ENCODE data around the gene RAPGEFL1.
"Not testable (repeated sequence)": the region's sequence is repeated elsewhere in the genome, so short reads cannot be mapped to it uniquely, and the experiment has no call there.

The RAPGEFL1 gene

DNA sequence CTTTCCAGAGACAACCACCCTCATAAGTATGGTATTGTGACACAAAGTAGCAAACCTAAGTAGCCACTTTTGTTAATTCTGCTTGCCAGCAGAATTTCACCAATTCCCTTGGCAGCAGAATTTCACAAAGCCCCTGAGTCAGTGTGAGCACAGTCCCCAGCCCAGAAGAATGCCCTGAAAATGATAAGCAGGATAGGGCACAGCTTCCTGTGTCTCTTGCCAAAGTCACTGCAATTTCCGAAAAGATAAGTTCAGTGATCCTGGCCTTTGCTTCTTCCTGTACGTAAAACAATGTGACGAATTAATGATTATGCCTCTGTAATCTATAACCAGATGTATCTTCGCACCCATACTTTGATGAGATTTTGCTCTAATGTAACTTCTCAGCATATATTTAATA, 25.9 kb downstream of the RAPGEFL1 start:
- DNase-seq (ENCODE audit: low spot score) (no peak), FAIRE-seq (no peak)

DNA sequence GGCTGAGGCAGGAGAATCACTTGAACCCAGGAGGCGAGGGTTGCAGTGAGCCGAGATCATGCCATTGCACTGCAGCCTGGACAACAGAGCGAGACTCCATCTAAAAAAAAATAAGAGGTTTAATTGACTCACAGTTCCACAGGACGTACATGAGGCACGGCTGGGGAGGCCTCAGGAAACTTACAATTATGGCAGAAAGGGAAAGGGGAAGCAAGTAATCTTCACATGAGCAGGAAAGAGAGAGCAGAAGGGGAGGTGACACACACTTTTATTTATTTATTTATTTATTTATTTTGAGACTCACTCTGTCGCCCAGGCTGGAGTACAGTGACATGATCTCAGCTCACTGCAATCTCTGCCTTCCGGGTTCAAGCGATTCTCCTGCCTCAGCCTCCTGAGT, 28.9 kb downstream of the RAPGEFL1 start:
- FAIRE-seq; DNase-seq (ENCODE audit: low spot score): not testable (repeated sequence)

DNA sequence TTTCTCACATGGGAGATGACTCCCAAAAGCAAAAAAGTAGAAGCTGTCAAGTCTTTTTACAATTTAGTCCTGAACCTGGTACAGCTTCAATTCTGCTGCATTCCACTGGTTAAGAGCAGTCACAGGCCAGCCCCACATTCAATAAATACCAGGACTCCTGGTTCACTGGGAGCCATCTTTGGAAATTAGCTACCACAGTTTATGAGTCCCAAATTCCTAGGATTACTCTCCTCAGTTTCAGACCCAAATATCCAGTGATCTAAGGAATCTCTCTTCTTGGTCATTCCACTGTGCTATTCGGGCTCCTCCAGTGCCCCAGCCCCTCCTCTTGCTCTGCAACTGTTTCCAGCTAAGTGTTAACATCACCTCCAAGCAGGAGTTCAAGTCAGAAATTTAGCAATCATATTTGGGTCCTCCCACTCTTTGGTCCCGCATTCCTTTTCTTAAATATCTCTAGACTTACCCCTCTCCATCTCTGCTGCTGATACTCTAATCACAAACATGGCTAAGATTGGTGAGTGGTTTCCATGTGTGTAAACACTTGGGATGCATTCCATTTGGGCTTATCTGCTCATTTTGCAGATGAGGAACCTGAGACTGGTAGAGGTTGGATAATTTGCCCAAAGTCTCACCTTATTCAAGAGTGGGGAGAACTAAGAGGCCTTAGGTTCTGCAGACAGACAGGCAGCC, 32.3 kb downstream of the RAPGEFL1 start:
- DNase-seq (ENCODE audit: low spot score) (no peak), FAIRE-seq (no peak)

DNA sequence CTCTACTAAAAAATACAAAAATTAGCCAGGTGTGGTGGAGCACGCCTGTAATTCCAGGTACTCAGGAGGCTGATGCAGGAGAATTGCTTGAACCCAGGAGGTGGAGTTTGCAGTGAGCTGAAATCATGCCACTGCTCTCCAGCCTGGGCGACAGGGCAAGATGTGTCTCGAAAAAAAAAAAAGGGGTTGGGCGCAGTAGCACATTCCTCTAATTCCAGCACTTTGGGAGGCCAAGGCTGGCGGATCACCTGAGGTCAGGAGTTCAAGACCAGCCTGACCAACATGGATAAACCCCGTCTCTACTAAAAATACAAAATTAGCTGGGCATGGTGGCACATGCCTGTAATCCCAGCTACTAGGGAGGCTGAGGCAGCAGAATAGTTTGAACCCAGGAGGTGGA, 36.6 kb downstream of the RAPGEFL1 start:
- not testable (repeated sequence) for FAIRE-seq; DNase-seq (ENCODE audit: low spot score)

DNA sequence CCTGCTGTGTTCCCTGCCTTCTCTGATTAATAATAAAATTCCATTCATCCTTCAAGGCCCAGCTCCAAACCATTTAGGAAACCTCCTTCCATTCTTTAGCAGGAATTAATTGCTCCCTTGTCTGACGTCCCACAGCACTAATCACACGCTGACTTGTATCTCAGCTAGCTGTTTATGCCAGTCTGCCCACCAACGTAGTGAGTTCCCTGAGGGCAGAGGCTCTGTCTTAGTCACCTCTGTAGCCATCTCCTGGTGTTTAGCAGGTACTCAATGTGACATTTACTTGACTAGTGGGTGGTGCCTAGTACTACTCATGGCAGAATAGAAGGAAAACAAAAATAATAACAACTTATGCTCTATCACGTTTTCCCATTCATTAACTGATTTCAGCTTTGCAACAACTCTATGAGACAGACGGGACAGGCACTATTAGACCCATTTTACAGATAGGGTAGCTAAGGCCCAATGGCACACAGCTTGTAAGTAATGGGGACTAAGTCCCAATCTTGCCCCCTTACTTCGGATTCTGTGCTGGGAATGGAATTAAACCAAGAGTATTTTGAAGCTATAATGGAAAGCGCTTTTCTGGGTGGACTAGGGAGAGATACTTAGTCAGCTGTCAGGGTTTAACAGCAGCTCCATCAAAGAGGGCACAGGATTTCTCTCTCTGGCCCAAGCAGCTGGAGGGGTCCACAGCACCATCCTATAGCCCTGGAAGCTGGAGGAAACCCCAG, 40.9 kb downstream of the RAPGEFL1 start:
- FAIRE-seq: no peak
- DNase-seq (ENCODE audit: low spot score): no peak

DNA sequence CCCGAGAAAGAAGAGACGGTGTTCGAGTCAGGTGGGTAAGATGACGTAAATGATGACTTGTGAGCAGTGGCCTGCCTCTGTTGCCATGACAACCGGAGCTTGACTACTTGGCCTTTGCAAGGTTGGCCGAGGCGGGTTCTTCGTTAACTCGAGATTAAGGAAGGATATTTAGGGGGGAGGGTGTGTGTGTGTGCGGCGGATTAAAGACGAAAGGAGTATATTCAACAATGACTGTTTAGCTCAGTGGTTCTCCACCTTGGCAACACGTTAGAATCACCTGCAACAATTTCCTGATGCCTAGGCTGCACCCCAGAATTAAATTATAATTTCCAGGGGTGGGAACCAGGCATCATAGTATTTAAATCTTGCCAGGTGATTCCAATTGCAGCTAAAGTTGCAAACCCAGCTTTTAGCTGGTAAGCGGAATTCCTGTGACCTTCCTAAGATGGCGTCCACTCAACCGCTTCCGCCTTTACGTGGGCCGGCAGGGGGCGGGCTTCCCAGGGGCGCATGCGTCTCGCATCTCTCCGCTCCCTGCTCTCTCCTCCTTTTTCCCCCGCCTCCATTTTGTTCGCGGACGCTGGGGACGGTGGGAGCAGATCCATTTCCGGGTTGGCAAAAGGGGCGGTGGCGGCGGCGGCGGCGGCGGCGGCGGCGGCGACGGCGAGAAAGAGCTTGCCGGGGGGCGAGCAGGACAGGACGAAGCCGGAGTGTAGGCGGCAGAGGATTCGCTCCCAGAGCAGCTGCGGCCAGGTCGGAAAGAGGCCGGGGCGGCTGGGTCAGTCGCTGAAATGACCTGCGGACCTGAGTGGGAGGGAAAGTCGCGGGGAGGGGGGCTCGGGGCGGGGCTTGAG, 41.7 kb downstream of the RAPGEFL1 start, which contains the start of gene WIPF2:
Gene WIPF2 (plus strand): TSS at position 565 of the 854 bp plus-strand sequence. CDS start 37,156 bp downstream, outside the sequence.
- FAIRE-seq (peak; percentile 35), DNase-seq (ENCODE audit: low spot score) (peak; percentile 89)

DNA sequence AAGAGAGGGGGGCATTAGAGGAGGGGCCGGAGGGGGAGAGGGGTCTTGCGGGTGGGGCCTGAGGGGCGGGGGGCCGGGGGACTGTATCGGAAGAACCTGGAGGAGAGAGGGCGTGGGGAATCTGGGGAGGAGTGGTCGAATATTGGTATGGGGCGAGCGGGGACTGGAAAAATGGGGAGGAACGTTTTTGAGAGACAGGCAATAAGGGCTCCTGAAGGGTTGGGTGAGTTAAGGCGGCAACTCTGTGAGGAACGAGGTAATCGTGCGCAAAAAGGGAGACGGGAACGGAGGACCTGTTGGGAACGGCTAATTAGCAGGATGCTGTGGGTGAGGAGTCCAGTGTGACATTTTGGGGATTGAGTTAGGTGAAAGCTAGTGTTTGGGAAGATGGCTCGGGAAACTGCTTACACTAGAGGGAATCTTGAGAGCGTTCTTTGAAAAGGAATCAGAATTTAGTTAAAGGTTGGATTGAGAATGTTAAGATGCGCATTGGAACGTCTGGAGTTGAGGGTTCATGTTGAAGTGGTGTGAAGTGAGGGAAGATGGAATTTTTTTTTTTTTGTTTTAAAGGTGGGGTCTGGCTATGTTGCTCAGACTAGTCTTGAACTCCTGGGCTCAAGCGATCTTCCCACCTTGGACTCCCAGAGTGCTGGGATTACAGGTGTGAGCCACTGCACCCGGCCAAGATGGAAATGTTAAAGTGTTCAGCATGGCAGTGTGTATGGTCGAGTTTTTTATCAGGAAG, 42.5 kb downstream of the RAPGEFL1 start:
- DNase-seq (ENCODE audit: low spot score) (peak; percentile 15), FAIRE-seq (no peak)

DNA sequence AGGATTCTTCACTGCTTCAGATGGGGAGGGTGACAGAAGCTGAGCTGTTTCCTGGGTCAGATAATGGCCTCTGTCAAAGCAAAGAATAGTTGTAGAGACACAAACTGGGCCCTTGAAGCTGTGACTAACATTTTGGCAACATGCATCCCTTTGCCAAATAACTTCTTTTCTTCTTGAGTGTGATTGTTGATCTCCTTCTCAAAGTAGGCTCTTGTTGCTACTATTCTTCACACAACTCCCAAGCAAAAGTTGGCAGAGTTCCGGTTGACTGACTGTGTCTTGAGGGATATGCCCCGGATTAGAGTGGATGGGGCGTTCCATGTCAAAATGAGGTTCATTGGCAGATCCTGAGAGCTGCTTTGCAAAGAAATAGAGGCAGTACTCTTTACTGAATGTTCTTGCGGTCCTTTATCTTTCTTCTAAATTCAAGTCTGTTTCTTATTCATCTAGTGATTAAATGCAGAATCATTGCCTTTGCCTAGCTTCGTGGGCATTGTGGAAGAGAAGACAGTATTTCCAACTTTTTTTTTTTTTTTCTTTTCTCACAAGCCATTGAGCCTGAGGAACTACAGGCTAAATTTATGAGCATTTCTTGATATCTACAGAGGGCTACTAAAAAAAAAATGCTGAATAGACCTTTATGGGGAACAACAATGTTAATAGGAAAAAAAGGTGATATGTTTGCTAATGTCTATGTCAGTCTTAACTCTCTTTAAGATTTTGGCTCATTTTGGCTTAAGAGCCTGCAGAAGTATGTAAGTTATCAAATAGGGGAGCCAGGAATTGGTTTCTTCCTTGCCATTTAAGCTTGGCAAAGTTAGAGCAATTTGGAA, 47.7 kb downstream of the RAPGEFL1 start:
- FAIRE-seq: no peak
- DNase-seq (ENCODE audit: low spot score): no peak

DNA sequence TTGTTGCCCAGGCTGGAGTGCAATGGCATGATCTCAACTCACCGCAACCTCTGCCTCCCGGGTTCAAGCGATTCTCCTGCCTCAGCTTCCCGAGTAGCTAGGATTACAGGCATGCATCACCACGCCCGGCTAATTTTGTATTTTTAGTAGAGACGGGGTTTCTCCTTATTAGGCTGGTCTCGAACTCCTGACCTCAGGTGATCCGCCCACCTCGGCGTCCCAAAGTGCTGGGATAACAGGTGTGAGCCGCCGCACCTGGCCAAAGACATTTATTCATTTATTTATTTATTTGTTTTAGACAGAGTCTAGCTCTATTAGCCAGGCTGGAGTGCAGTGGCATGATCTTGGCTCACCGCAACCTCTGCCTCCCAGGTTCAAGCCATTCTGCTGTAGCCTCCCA, 51.9 kb downstream of the RAPGEFL1 start:
- not testable (repeated sequence) for FAIRE-seq; DNase-seq (ENCODE audit: low spot score)

DNA sequence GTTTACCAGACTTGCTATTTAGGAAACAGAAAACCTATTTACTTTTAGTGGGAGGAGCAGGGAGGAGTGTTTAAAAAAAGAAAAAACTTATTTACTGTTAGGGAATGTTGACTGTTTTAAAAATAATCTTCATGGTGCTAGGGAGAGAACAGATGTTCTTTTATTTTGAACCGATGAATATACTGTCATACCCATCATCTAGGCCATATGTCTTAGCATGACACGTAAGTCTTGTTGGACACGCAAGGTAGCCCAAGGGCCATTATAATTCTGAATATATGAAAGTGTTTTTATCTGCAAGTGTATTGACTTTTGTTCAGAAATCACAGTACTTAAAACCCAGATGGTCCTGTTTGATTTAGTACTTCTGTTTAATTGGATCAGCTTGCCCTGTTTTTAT, 53.4 kb downstream of the RAPGEFL1 start:
- FAIRE-seq (no peak), DNase-seq (ENCODE audit: low spot score) (no peak)

DNA sequence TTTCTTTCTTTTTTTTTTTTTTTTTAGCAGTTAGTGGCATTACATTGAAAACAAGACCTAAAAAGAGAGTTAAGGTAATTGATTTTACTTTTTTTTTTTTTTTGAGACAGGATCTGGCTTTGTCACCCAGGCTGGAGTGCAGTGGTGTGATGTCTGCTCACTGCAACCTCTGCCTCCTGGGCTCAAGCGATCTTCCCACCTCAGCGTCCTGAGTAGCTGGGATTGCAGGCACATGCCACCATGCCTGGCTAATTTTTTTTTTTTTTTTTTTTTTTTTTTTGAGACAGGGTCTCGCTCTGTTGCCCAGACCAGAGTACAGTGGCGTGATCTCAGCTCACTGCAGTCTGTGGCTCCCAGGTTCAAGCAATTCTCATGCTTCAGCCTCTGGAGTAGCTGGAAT, 54.7 kb downstream of the RAPGEFL1 start:
- DNase-seq (ENCODE audit: low spot score); FAIRE-seq: not testable (repeated sequence)

DNA sequence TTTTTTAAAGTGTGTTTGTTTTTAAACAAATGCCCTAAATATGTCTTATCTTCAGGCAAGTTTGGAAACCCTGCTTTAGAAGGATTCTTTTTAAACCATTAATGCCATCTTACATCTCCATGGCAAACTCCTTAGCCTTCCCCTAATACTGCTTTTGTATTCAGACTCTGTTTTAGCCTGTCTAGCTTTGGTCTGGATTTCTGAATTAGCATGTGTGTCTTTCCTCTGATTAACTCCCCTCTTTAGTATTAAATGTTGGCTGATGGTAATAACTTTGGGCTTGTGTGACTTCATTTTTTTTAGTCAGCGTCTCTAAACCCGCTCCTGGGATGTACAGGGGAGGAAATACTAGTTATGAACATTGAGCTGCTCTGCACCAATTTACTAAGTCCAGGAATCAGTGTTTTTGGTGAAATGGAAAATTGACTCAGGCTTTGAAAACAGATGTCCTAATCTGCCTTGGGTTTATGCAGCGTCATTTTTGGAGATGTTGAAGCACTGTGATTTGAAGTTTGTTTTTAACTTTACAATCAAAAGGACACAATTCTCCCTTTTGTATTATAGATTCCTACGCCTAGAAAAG, 64.1 kb downstream of the RAPGEFL1 start:
- no peak for FAIRE-seq
- no peak for DNase-seq (ENCODE audit: low spot score)

DNA sequence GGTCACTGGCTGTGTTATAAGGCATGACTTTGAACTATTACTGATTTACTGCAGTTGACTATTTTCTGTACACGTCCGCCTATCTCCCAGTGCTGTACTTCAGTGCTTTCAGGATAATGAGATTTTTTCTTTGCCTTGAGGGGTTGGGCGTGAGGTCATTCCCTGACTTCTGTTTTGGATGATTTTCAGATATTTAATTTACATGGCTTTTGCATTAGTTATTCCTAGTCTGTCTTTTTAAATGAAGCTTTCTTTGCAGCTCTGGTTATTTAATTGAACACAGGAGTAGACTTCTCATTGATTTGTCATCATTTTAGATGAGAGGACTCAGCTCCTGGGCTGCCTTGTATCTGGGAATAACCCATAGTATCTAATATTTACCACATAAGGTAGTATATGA, 65.5 kb downstream of the RAPGEFL1 start:
- FAIRE-seq: no peak
- no peak for DNase-seq (ENCODE audit: low spot score)

DNA sequence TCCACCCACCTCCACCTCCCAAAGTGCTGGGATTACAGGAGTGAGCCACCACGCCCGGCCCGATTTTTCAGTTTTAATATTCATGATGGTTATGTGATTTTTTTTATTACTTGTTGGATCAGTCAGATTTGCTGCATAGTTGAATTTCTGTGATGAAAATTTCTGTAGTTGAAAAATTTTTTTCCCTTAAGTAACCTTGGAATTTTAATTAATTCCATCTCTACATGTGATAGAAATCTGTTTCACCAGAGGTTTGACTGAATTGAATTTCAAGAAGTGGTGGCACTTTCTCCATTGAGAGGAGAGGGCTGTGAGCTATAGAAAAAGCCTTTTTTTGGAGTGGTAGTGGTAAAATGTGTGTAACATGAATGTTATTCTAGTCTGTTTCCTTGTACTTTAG, 66.5 kb downstream of the RAPGEFL1 start:
- no peak for DNase-seq (ENCODE audit: low spot score)
- no peak for FAIRE-seq

DNA sequence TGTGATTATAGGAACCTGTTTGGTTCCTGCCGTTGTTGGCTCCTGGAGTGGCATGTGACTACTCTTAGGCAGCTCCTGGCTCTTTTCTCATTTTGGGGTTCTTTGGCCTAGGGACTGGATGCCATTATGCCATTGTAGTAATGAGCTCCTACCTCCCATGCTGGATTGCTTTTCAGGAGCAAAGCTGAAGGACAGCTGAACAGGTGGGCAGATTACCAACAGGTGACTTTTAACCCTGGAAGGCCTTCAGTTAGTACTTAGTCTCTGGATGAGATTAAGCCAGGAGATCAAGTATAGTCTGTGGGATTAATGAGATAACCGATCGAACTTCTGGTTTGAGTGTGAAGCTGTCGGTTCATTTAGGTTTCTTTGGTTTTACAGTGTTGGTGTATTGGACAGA, 67.0 kb downstream of the RAPGEFL1 start:
- DNase-seq (ENCODE audit: low spot score) (no peak), FAIRE-seq (no peak)

All from RCC 7860 (cell line).